UCSD-AML1 (cell line): ENCODE results near the gene OR10G3.
"Not testable (repeated sequence)": the region's sequence is repeated elsewhere in the genome, so short reads cannot be mapped to it uniquely, and the experiment has no call there.

Source experiments
- DNase-seq: peaks from one replicate; lab custom pipeline; 2025; ENCODE audit not compliant: unreplicated experiment; lab: John Stamatoyannopoulos, UW

The OR10G3 gene, protein sequence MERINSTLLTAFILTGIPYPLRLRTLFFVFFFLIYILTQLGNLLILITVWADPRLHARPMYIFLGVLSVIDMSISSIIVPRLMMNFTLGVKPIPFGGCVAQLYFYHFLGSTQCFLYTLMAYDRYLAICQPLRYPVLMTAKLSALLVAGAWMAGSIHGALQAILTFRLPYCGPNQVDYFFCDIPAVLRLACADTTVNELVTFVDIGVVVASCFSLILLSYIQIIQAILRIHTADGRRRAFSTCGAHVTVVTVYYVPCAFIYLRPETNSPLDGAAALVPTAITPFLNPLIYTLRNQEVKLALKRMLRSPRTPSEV

DNA sequence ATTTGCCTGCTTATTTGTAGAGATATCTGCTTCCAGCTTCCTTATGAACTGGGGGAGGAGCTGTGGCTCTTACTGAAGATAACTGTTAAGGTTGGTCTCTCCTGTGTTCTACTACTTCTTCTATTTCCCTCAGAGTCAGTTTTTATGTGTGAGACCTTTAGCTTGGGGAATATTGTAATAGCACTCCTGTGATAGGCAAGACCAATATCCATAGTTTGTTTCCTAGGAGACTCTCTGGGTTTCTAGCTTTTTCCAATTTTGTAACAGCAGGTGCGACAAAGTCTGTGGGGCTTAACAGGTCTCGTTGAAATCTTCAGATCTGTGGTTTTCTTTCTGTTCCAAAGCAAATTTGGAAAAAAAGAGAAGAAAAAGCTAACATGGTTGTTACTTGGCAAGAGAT is at the start of gene OR10G3:
OR10G3 (minus strand) TSS at position 101 of the 400 bp plus-strand sequence. CDS start 9,332 bp downstream, outside the sequence.
- no peak for DNase-seq

GRCh38 chr14:21626491-21627230 is 46.8 kb upstream of the OR10G3 start:
- no peak for DNase-seq

- DNase-seq = no peak
Measured at GRCh38 chr14:21617614-21618013, 37.7 kb upstream of the OR10G3 start.

GRCh38 chr14:21614240-21614639 is 34.4 kb upstream of the OR10G3 start:
- no peak for DNase-seq

DNA sequence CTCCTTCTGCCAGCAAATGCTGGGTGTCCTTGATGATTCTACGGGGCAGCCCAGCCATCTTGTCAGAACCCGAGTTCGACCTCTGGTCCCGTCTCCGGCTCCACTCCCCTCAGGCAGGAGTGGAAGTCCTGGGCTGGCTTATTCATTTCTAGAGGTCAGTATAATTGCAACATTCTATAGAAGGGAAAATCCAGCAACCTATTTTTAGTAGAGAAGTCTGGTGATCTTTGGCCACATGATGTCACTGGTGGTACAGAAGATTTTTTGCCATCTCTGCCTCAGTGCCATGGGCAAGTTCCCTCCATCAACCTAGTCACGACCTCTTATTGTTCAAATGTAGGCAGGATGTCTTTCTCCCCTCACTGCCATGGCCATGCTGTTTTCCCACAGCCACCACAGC is 32.4 kb upstream of the OR10G3 start:
- no peak for DNase-seq

DNA sequence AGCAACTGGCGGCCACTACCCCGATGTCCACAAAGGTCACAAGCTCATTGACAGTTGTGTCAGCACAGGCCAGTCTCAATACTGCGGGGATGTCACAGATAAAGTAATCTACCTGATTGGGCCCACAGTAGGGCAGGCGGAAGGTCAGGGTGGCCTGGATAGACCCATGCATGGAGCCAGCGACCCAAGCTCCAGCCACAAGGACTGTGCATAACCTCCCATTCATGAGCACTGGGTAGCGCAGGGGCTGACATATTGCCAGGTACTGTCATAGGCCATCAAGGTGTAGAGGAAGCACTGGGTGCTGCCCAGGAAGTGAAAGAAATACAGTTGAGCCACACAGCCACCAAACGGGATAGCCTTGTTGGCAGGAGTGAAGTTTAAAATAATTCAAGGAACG is 22.3 kb upstream of the OR10G3 start:
- DNase-seq = not testable (repeated sequence)

DNA sequence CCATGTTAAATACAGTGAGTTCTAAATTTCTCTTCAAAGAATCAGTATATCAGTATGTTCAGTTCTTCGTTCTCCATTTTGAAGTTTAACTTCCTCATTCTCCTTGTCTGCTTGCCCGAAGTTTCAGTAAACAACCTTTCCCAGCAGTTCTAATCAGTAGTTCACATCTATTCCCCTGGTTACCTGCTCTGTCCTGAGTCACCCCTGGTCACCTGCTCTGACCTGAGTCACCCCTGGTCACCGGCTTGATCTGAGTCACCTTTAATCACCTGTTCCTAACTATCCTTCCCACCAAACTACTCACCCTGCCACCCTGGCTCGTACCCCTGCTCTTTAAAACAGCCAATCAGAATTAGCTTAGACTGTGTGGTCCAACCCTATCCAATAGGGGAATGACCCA is 9.4 kb upstream of the OR10G3 start:
- no peak for DNase-seq

GRCh38 chr14:21575661-21576060 is 4.2 kb downstream of the OR10G3 start:
- DNase-seq = no peak

DNA sequence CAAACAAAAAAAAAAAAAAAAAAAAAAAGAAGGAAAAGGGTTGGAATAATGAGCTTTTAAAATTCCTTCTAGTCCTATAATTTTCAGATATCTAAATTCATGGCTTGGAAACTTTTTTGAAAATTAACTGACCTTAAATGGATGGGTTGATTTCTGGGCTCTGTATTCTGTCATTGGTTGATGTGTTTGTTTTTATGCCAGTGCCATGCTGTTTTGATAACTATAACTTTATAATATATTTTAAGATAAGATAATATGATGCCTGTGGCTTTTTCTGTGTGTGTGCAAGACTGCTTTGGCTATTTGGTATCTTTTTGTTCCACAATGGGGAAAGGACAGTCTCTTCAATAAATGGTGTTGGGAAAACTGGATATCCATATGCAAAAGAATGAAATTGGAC is 7.3 kb downstream of the OR10G3 start:
- no peak for DNase-seq

DNA sequence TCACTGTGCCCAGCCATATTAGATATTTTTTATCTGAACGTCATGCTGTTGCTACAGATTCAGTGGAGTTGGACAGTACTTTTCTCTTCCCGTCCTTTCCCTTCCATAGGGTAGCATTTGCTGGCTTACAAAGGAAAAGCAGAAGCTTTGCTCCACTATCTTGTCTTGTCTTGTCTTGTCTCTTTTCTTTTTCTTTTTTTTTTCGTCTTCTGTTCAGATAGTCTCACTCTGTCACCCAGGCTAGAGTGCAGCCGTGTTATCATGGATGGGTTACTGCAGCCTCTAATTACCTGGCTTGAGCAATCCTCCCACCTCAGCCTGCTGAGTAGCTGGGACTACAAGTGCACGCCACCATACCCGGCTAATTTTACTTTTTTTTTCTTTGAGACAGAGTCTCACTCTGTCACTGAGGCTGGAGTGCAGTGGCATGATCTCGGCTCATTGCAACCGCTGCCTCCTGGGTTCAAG is 21.1 kb downstream of the OR10G3 start:
- no peak for DNase-seq

GRCh38 chr14:21557084-21557901 is 22.6 kb downstream of the OR10G3 start:
- peak; percentile 57 for DNase-seq

- no peak for DNase-seq
Measured at GRCh38 chr14:21556378-21557083, 23.3 kb downstream of the OR10G3 start.

- DNase-seq = no peak
Measured at GRCh38 chr14:21553266-21553665, 26.6 kb downstream of the OR10G3 start.

- DNase-seq = not testable (repeated sequence)
Measured at GRCh38 chr14:21544588-21544987, 35.3 kb downstream of the OR10G3 start.

GRCh38 chr14:21543963-21544362 is 35.9 kb downstream of the OR10G3 start:
- DNase-seq = no peak

- DNase-seq = no peak
Measured at GRCh38 chr14:21543521-21543960, 36.3 kb downstream of the OR10G3 start.

- no peak for DNase-seq
Measured at GRCh38 chr14:21541413-21542074, 38.3 kb downstream of the OR10G3 start.

DNA sequence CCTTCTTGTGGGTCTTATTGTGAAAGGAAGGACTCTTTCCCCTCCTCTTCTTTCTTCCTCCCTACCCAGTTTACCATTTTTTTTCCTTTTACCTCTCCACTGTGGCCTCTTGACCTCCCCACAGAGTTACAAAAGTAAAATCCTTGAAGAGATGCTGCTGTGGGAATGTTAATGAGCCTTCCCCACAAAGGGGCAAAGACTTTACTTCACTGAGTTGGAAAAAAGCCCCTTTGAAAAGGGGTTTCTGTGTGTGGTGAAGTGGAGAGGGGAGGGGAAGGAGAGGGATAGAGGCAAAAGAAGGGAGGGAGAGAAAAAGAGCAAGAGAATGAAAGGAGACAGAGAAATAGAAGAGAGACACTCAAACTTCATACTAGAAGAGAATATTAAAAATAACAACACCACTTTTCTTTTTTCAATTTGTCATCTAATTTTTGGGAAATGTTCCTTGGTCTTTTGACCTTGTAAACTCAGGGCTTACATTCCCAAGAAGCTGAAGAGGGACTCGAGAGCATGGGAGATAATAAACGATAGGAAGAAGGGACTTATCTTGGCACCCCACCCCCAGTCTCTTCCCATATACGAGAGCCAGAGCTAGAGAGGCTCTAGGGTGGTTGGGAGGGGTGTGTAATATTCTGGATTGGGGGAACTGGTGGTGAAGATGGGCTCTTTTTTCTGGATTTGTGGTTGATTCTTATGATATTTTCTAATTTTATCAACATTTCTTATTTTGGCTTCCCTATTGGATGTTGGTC is 40.5 kb downstream of the OR10G3 start:
- DNase-seq = no peak

DNA sequence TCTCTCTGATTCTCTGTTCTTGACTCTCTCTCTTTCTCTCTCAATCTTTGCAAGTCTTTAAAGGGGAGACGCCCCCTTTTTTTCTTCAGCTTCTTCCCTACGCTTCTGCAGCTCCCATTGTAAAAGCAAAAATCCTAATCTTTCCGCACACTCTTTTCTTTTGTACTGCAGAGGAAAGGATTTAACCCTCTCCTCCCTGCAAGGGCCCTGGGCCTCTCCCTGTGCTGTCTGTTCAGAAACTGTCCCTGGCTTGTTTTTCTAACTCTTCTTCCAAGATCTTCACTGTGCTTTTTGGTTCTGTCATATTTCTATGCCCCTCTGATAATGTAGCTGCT is 42.8 kb downstream of the OR10G3 start:
- DNase-seq = no peak
